GM12872 (cell line): ENCODE data around the gene BPIFB2.

Experiments used
- CTCF ChIP-seq: IDR thresholded peaks from 3 replicates; pipeline ENCODE4 v1.5.1; 2011; ENCODE audit warnings: low read depth, mild to moderate bottlenecking, low read length, moderate library complexity; ENCODE audit not compliant: insufficient read depth

Gene BPIFB2

GRCh38 chr20:32991792-32992641 lies 15.5 kb upstream of the BPIFB2 start:
- no peak for TF ChIP-seq CTCF

- no peak for TF ChIP-seq CTCF
Measured at GRCh38 chr20:32993496-32994050, 13.9 kb upstream of the BPIFB2 start.

- TF ChIP-seq CTCF, result no peak
Measured at GRCh38 chr20:32995802-32996201, 11.7 kb upstream of the BPIFB2 start.

GRCh38 chr20:32997431-32997830 lies 10.1 kb upstream of the BPIFB2 start:
- TF ChIP-seq CTCF, result no peak

- no peak for TF ChIP-seq CTCF
Measured at GRCh38 chr20:32999603-33000250, 7.8 kb upstream of the BPIFB2 start.

- TF ChIP-seq CTCF, result no peak
Measured at GRCh38 chr20:33000802-33001466, 6.6 kb upstream of the BPIFB2 start.
